Liver (tissue), 9 donors: ENCODE data around the gene LIFR. TPM values are rescaled to one million over a fixed set of nuclear protein-coding genes. Genes with fewer than 3 reads are reported as not detected.
A peak's percentile ranks its signal among the peaks of the same experiment; 100 is the strongest.

Experiments used
- DNase-seq: peaks from one replicate; pipeline ENCODE4 v3.0.0-alpha.2; 2017; ENCODE audit warnings: low spot score
- H3K27ac ChIP-seq, 2 donors: one replicate each; pipeline ENCODE4 v1.7.0; 2013; ENCODE audit warnings: inconsistent platforms in 2 of 2, low read length in 2 of 2, control low read depth in 1 of 2, low read depth in 1 of 2, mild to moderate bottlenecking in 1 of 2
- H3K27me3 ChIP-seq, 4 donors: one replicate each; pipeline versions ENCODE4 v1.6.1 to v1.7.0; 2013; ENCODE audit warnings: low read length in 3 of 4, inconsistent platforms in 1 of 4, mild to moderate bottlenecking in 1 of 4, moderate library complexity in 1 of 4; ENCODE audit not compliant: control insufficient read depth in 4 of 4, insufficient read depth in 4 of 4
- H3K36me3 ChIP-seq, 4 donors: one replicate each; pipeline versions ENCODE4 v1.6.1 to v1.7.0; 2013; ENCODE audit warnings: low read length in 3 of 4, mild to moderate bottlenecking in 3 of 4, low read depth in 1 of 4, moderate library complexity in 1 of 4; ENCODE audit not compliant: control insufficient read depth in 4 of 4, insufficient read depth in 3 of 4
- H3K4me1 ChIP-seq, 4 donors: one replicate each; pipeline versions ENCODE4 v1.6.1 to v1.7.0; 2013; ENCODE audit warnings: low read length in 3 of 4, mild to moderate bottlenecking in 3 of 4, moderate library complexity in 1 of 4; ENCODE audit not compliant: control insufficient read depth in 4 of 4, insufficient read depth in 4 of 4
- H3K4me3 ChIP-seq, 3 donors: one replicate each; pipeline versions ENCODE4 v1.6.1 to v1.7.0; 2013; ENCODE audit warnings: low read length in 3 of 3, control low read depth in 1 of 3, low read depth in 1 of 3, mild to moderate bottlenecking in 1 of 3
- H3K9ac ChIP-seq, 2 donors: one replicate each; pipeline ENCODE4 v1.7.0; 2013; ENCODE audit warnings: low read length in 2 of 2, mild to moderate bottlenecking in 2 of 2, moderate library complexity in 2 of 2, control low read depth in 1 of 2, low read depth in 1 of 2
- H3K9me3 ChIP-seq, 4 donors: one replicate each; pipeline versions ENCODE4 v1.6.1 to v1.7.0; 2013; ENCODE audit warnings: low read length in 3 of 4; ENCODE audit not compliant: control insufficient read depth in 4 of 4
- ATF3 ChIP-seq: IDR thresholded peaks from 2 replicates; pipeline ENCODE4 v1.6.1; 2016; ENCODE audit warnings: antibody characterized with exemption
- CTCF ChIP-seq: fragments of 150-350 bp; IDR thresholded peaks from 2 replicates; pipeline ENCODE4 v1.5.1; 2017; ENCODE audit warnings: improper control_type of control experiment, low read depth, low read length; ENCODE audit not compliant: missing input control
- FOXA2 ChIP-seq: IDR thresholded peaks from 2 replicates; pipeline ENCODE4 v1.6.1; 2016; ENCODE audit warnings: antibody characterized with exemption
- GABPA ChIP-seq, 2 donors: IDR thresholded peaks in 1 of 2; conservative IDR thresholded peaks in 1 of 2; 2 replicates each; pipeline ENCODE4 v1.6.1; 2016; ENCODE audit warnings: antibody characterized with exemption in 2 of 2, mild to moderate bottlenecking in 1 of 2, moderate library complexity in 1 of 2
- HNF4A ChIP-seq, 2 donors: conservative IDR thresholded peaks; 2 replicates each; pipeline ENCODE4 v1.6.1; 2016; ENCODE audit warnings: antibody characterized with exemption in 2 of 2, mild to moderate bottlenecking in 2 of 2
- HNF4G ChIP-seq: IDR thresholded peaks from 2 replicates; pipeline ENCODE4 v1.6.1; 2016; ENCODE audit warnings: antibody characterized with exemption
- JUND ChIP-seq, 2 donors: IDR thresholded peaks; 2 replicates each; pipeline ENCODE4 v1.6.1; 2016; ENCODE audit warnings: antibody characterized with exemption in 2 of 2
- NR2F2 ChIP-seq: IDR thresholded peaks from 2 replicates; pipeline ENCODE4 v1.6.1; 2016; ENCODE audit warnings: antibody characterized with exemption
- RAD21 ChIP-seq, 2 donors: IDR thresholded peaks; 2 replicates each; pipeline ENCODE4 v1.6.1; 2016; ENCODE audit warnings: antibody characterized with exemption in 2 of 2, mild to moderate bottlenecking in 2 of 2
- REST ChIP-seq: IDR thresholded peaks from 2 replicates; pipeline ENCODE4 v1.6.1; 2016; ENCODE audit warnings: antibody characterized with exemption, mild to moderate bottlenecking
- RXRA ChIP-seq, 2 donors: IDR thresholded peaks; 2 replicates each; pipeline ENCODE4 v1.6.1; 2017 to 2018; ENCODE audit warnings: antibody characterized with exemption in 2 of 2, mild to moderate bottlenecking in 1 of 2
- SP1 ChIP-seq: IDR thresholded peaks from 2 replicates; pipeline ENCODE4 v1.6.1; 2018; ENCODE audit warnings: antibody characterized with exemption, mild to moderate bottlenecking
- YY1 ChIP-seq: IDR thresholded peaks from 2 replicates; pipeline ENCODE4 v1.6.1; 2016; ENCODE audit warnings: antibody characterized with exemption, mild to moderate bottlenecking
- ZBTB33 ChIP-seq: IDR thresholded peaks from 2 replicates; pipeline ENCODE4 v1.6.1; 2016; ENCODE audit warnings: antibody characterized with exemption
- WGBS: extraction: QIAGEN DNeasy Blood & Tissue Kit; methylation state at CpG from one replicate; pipeline ENCODE4 v1.1.7; 2013; 5-methylcytosine and 5-hydroxymethylcytosine counted together
- polyA plus RNA-seq, 2 donors: library from polyadenylated mRNA; stranded (reverse) in 1 of 2; unstranded in 1 of 2; fragments of 200-250 nt in 1 of 2; fragments of >200 nt in 1 of 2; fragmentation: Nextera tagmentation in 1 of 2; extraction: Ambion mirVana in 1 of 2; gene quantifications; one replicate each; pipeline versions ENCODE4 v1.2.1 to v1.2.3, GENCODE V29; 2013 to 2015
- total RNA-seq, 2 donors: library from RNA; depleted of rRNA; stranded (reverse); fragments of >200 nt; gene quantifications; one replicate each; pipeline ENCODE4 v1.2.3, GENCODE V29; 2014
- donor health status: healthy.
- donor health status: healthy.
- donor health status: healthy.
- donor health status: healthy.
- donor health status: healthy.

Gene LIFR
- total and polyA plus RNA-seq, 4 donors = 10.5 to 79.7 (median 32.8) TPM

DNA sequence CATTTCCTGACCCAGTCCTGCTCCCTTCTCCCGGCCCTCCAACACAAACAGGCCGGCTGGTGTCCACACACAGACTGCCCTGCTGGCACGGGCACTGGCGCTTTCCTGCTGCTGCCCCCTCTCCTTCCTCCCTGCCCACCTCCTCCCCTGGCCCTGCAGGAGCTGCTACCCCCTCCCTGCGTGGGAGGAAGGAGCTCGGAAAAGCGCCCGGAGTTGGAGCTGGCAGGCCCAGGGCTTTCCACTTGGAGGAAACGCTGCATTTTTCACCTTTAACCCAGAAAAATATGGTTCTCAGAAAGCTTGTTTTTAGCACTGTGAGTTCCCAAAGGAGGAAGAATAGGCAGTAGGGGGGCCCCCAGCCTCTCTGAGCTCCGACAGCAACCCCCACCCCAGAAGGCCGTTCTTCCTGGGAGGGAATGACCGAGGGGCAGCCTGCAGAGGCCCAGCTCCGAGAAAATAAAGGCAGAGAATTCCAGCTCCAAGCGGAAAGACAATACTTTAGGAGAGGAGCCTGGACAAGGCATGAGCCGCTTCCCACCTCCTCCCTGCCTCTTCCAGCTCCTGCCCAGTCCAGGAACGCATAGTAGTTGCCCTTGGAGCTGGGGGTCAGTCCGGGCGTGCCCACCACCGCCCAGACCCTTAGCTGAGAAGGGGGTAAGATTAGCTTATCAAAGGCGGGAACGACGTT is 88.9 kb downstream of the LIFR start:
- Histone ChIP-seq H3K9me3 (no peaks in the 10 kb centered on the region), H3K27ac (peak overlapping the region; percentile 65 to 76), H3K9ac (no peak overlapping the region), H3K27me3 (peaks cover 0 to 3% (median 0%) of the 10 kb centered on the region in 4 donors), H3K36me3 (no peaks in the 10 kb centered on the region), H3K4me3 (no peak overlapping the region), H3K4me1 (peaks cover 0 to 8% (median 5%) of the 10 kb centered on the region in 4 donors)
- TF ChIP-seq REST (no peak), ZBTB33 (no peak), SP1 (peak; percentile 52), NR2F2 (peak; percentile 88), GABPA (IDR thresholded peaks at IDR 0.05 in 1 of 2, conservative IDR thresholded peaks at IDR 0.05 in 1 of 2) (no peak), FOXA2 (no peak), CTCF (no peak), JUND (IDR thresholded peaks at IDR 0.05) (no peak), HNF4G (no peak), RXRA (IDR thresholded peaks at IDR 0.05) (peak; percentile 27 to 35), ATF3 (no peak), RAD21 (IDR thresholded peaks at IDR 0.05) (no peak), HNF4A (conservative IDR thresholded peaks at IDR 0.05) (no peak), YY1 (no peak)
- no peak for DNase-seq
- WGBS = 62% methylated on average over 22 of the region's 22 CpGs
